GM12865 (cell line): ENCODE results near the gene C1orf232.

Experiments
- DNase-seq: peaks from one replicate; pipeline ENCODE4 v3.0.0; 2010; ENCODE audit warnings: low read depth
- H3K4me3 ChIP-seq: 2 replicates; pipeline ENCODE4 v1.5.1; 2011; ENCODE audit warnings: mild to moderate bottlenecking, low read depth, low read length, control low read depth
- CTCF ChIP-seq: IDR thresholded peaks from 2 replicates; pipeline ENCODE4 v1.5.1; 2011; ENCODE audit warnings: low read length, control low read depth, low read depth, inconsistent platforms; ENCODE audit not compliant: insufficient read depth; ENCODE audit errors: missing control alignments

The C1orf232 gene

GRCh38 chr1:26200413-26200812, 31.6 kb upstream of the C1orf232 start:
- no peak for TF ChIP-seq CTCF
- DNase-seq = no peak

GRCh38 chr1:26197813-26198212, 29.1 kb upstream of the C1orf232 start:
- no peak for DNase-seq
- no peak overlapping the region for H3K4me3 ChIP-seq
- no peak for TF ChIP-seq CTCF

More at GRCh38 chr1:26200413-26200812, 31.6 kb upstream of the C1orf232 start:
- H3K4me3 ChIP-seq = no peak overlapping the region

- H3K4me3 ChIP-seq = no peak overlapping the region
- TF ChIP-seq CTCF = no peak
- no peak for DNase-seq
Observed at GRCh38 chr1:26197301-26197700, 28.5 kb upstream of the C1orf232 start.

- no peak overlapping the region for H3K4me3 ChIP-seq
- DNase-seq = no peak
- no peak for TF ChIP-seq CTCF
Observed at GRCh38 chr1:26195805-26196204, 27.0 kb upstream of the C1orf232 start.

- TF ChIP-seq CTCF = no peak
- no peak overlapping the region for H3K4me3 ChIP-seq
- peak; percentile 11 for DNase-seq
Observed at GRCh38 chr1:26191739-26192138, 23.0 kb upstream of the C1orf232 start.

- H3K4me3 ChIP-seq = no peak within 1 kb of the TSS
- DNase-seq = no peak
- peak; percentile 3 for TF ChIP-seq CTCF
Observed at GRCh38 chr1:26190373-26190987, 21.7 kb upstream of the C1orf232 start, which contains the start of gene CATSPER4. Gene CATSPER4, plus strand, starts transcription at chr1:26190602. Its CDS starts 26 bp downstream, at chr1:26190628.

- TF ChIP-seq CTCF = no peak
- H3K4me3 ChIP-seq = no peak overlapping the region
- no peak for DNase-seq
Observed at GRCh38 chr1:26189751-26190275, 21.1 kb upstream of the C1orf232 start.
